MG63 (cell line): ENCODE data around the gene CD55. TPM values are rescaled to one million over a fixed set of nuclear protein-coding genes. Genes with fewer than 3 reads are reported as not detected.

Source experiments
- total RNA-seq: library from RNA; depleted of rRNA; stranded (reverse); fragments of >200 nt; shearing (Covaris generic); gene quantifications from 2 replicates; pipeline ENCODE4 v1.2.3, GENCODE V29; 2014; ENCODE audit warnings: low replicate concordance; rRNA removed

Gene CD55
- total RNA-seq, 1 experiment from 2014 or later = 133 TPM

Other genes starting within 250 kb of the CD55 start
- 3.5 TPM in 1 of 2 replicates, not detected in the other for gene C4BPB, start 232.8 kb upstream of the CD55 start, total RNA-seq
- gene C4BPA, start 217.4 kb upstream of the CD55 start, total RNA-seq = not detected in 2 replicates
- not detected in 2 replicates for gene CR2, start 132.7 kb downstream of the CD55 start, total RNA-seq
- gene CR1, start 174.5 kb downstream of the CD55 start, total RNA-seq = 0.26 TPM in 1 of 2 replicates, not detected in the other